Measurements from ENCODE around the gene SMOC1. TPM values are rescaled to one million over a fixed set of nuclear protein-coding genes. Genes with fewer than 3 reads are reported as not detected.

Gene SMOC1
- total and polyA plus RNA-seq, 2 of the 8 experiments (the other 6 are each of a cell fraction or from before 2014, with no cell fraction given), result 1.6 to 2.4 TPM

GRCh38 chr14:69972755-69973154 is 93.5 kb downstream of the SMOC1 start:
- no peak overlapping the region for H3K27ac ChIP-seq (ENCODE audit: low read depth, low read length)

More at GRCh38 chr14:69972755-69973154, 93.5 kb downstream of the SMOC1 start:
- Histone ChIP-seq H2BK20ac (ENCODE audit: low read length) (no peak overlapping the region), H2BK15ac (ENCODE audit: low read length) (no peak overlapping the region), H2BK12ac (ENCODE audit: low read depth, low read length) (no peak overlapping the region), H3K4me2 (ENCODE audit: insufficient read depth in 1 of 2, low read depth in 2 of 2, low read length in 2 of 2) (no peak overlapping the region), H3K4ac (replicated peaks; ENCODE audit: insufficient read length, low read depth, low read length) (no peak overlapping the region), H3K27me3 (replicated peaks in 1 of 4; ENCODE audit: control insufficient read depth in 3 of 4, extremely low read depth in 1 of 4, insufficient read depth in 3 of 4, low read length in 3 of 4) (no peaks in the 10 kb centered on the region), H4K91ac (replicated peaks; ENCODE audit: insufficient read length, low read length) (no peak overlapping the region), H3K23me2 (ENCODE audit: low read depth, low read length) (no peaks in the 10 kb centered on the region), H2BK5ac (ENCODE audit: low read depth, low read length) (no peak overlapping the region), H4K5ac (ENCODE audit: insufficient read length, low read depth, low read length) (no peak overlapping the region), H3K18ac (ENCODE audit: extremely low read depth, low read length) (no peak overlapping the region), H3K79me2 (ENCODE audit: control insufficient read depth in 1 of 2, insufficient read depth in 2 of 2, low read length in 2 of 2) (no peaks in the 10 kb centered on the region), H3K9me3 (ENCODE audit: insufficient read depth in 2 of 2, low read depth in 1 of 2, low read length in 1 of 2) (no peaks in the 10 kb centered on the region), H4K20me1 (replicated peaks in 1 of 2; ENCODE audit: control insufficient read depth in 1 of 2, insufficient read depth in 2 of 2, low read length in 2 of 2) (no peaks in the 10 kb centered on the region), H3K56ac (replicated peaks; ENCODE audit: insufficient read length, low read depth, low read length) (no peak overlapping the region), H3K36me3 (ENCODE audit: control insufficient read depth in 2 of 4, insufficient read depth in 4 of 4, low read length in 3 of 4) (no peaks in the 10 kb centered on the region), H2AK5ac (ENCODE audit: low read depth, low read length) (no peak overlapping the region), H3K14ac (ENCODE audit: insufficient read length) (no peak overlapping the region), H3K4me3 (ENCODE audit: extremely low read depth in 1 of 4, insufficient read depth in 2 of 4, low read depth in 3 of 4, low read length in 4 of 4) (no peak overlapping the region), H2AFZ (ENCODE audit: low read length) (no peak overlapping the region), H3K79me1 (ENCODE audit: low read depth, low read length) (no peaks in the 10 kb centered on the region; the same call in 1 of the 2 replicates), H3K4me1 (replicated peaks in 1 of 4; ENCODE audit: control insufficient read depth in 3 of 4, insufficient read depth in 4 of 4, low read length in 3 of 4) (no peaks in the 10 kb centered on the region; a peak in 1 of 7 replicates), H2BK120ac (replicated peaks; ENCODE audit: low read depth, low read length) (no peak overlapping the region), H3K9ac (replicated peaks in 1 of 4; ENCODE audit: extremely low read depth in 1 of 4, low read depth in 3 of 4, low read length in 3 of 4) (no peak overlapping the region), H4K8ac (ENCODE audit: extremely low read depth, insufficient read depth, low read length) (peak overlapping the region; percentile 7; the same call in 1 of the 2 replicates), H3K23ac (ENCODE audit: insufficient read length) (no peak overlapping the region)
- ChIA-PET POLR2A (ENCODE audit: partially characterized antibody) (no interaction called here), CTCF (ENCODE audit: partially characterized antibody) (interaction anchor here (1.1 to 1.6 kb wide), 8 partner anchors 8 to 77 kb away, joined by 3 to 5 read pairs (median 4); no protein-coding TSS in a partner anchor)
- no peak for DNase-seq (ENCODE audit: low read depth in 1 of 2, low spot score in 2 of 2)
- FAIRE-seq, result no peak
- WGBS, 2 experiments (ENCODE audit: extremely low coverage in 1 of 2, insufficient coverage in 1 of 2, insufficient read length in 1 of 2, insufficient replicate concordance in 2 of 2, low coverage in 1 of 2, low lambda C conversion rate in 2 of 2, missing lambda C conversion rate in 1 of 2), result 79% methylated on average over 5 of the region's 5 CpGs; no CpG with 5 or more reads in 1 of the 2 experiments
- TF ChIP-seq SP2 (IDR thresholded peaks at IDR 0.05; ENCODE audit: low read length), result no peak
- TF ChIP-seq KDM4A (IDR thresholded peaks at IDR 0.05; ENCODE audit: low read depth, low read length, severe bottlenecking), result no peak

Data from H1 (cell line).